Measurements from ENCODE around the gene NPAS4.
"Not testable (repeated sequence)": the region's sequence is repeated elsewhere in the genome, so short reads cannot be mapped to it uniquely, and the experiment has no call there.

Gene NPAS4

GRCh38 chr11:66420671-66421476 lies at the start of gene NPAS4:
NPAS4 (plus strand) TSS chr11:66421035; CDS start chr11:66421180, 145 bp downstream.
- DNase-seq = peak; percentile 61

- peak; percentile 93 for DNase-seq
Measured at GRCh38 chr11:66371627-66372415, 49.0 kb upstream of the NPAS4 start, which contains the start of gene SLC29A2. SLC29A2 (minus strand) TSS chr11:66371760; CDS start chr11:66371591, 169 bp downstream.

- no peak for DNase-seq
Measured at GRCh38 chr11:66373265-66373664, 47.6 kb upstream of the NPAS4 start.

- not testable (repeated sequence) for DNase-seq
Measured at GRCh38 chr11:66373690-66374287, 47.0 kb upstream of the NPAS4 start.

- not testable (repeated sequence) for DNase-seq
Measured at GRCh38 chr11:66380264-66380663, 40.6 kb upstream of the NPAS4 start.

- not testable (repeated sequence) for DNase-seq
Measured at GRCh38 chr11:66384316-66384715, 36.5 kb upstream of the NPAS4 start.

GRCh38 chr11:66386171-66387069 lies 34.4 kb upstream of the NPAS4 start:
- peak; percentile 73 for DNase-seq

GRCh38 chr11:66388780-66389386 lies 32.0 kb upstream of the NPAS4 start:
- peak; percentile 81 for DNase-seq

GRCh38 chr11:66391322-66391721 lies 29.5 kb upstream of the NPAS4 start:
- DNase-seq = no peak

GRCh38 chr11:66393954-66394353 lies 26.9 kb upstream of the NPAS4 start:
- no peak for DNase-seq

- no peak for DNase-seq
Measured at GRCh38 chr11:66407651-66408050, 13.2 kb upstream of the NPAS4 start.

GRCh38 chr11:66408488-66409214 lies 12.2 kb upstream of the NPAS4 start:
- peak; percentile 96 for DNase-seq

- DNase-seq = no peak
Measured at GRCh38 chr11:66409226-66409625, 11.6 kb upstream of the NPAS4 start.

GRCh38 chr11:66410191-66410590 lies 10.6 kb upstream of the NPAS4 start:
- no peak for DNase-seq

GRCh38 chr11:66411323-66411722 lies 9.5 kb upstream of the NPAS4 start:
- DNase-seq = no peak

GRCh38 chr11:66412110-66412509 lies 8.7 kb upstream of the NPAS4 start:
- no peak for DNase-seq

GRCh38 chr11:66413167-66413566 lies 7.7 kb upstream of the NPAS4 start:
- DNase-seq = no peak

GRCh38 chr11:66414120-66414934 lies 6.5 kb upstream of the NPAS4 start:
- no peak for DNase-seq

GRCh38 chr11:66415423-66415822 lies 5.4 kb upstream of the NPAS4 start:
- no peak for DNase-seq

- no peak for DNase-seq
Measured at GRCh38 chr11:66417000-66417399, 3.8 kb upstream of the NPAS4 start.
